ENCODE measurements around the gene PCDHGA10. TPM values are rescaled to one million over a fixed set of nuclear protein-coding genes. Genes with fewer than 3 reads are reported as not detected.
"Not testable (repeated sequence)": the region's sequence is repeated elsewhere in the genome, so short reads cannot be mapped to it uniquely, and the experiment has no call there.

The PCDHGA10 gene
- total RNA-seq, 4 donors from 2014 or later, result 4.1 to 8.0 (median 7.3) TPM

GRCh38 chr5:141369994-141370848, 42.6 kb upstream of the PCDHGA10 start, which contains the start of gene PCDHGB3:
TSS of gene PCDHGB3 (plus strand) at chr5:141370242. CDS start at chr5:141370395, 153 bp downstream.
- Histone ChIP-seq H3K27ac (no peak within 1 kb of the TSS), H3K27me3 (peaks cover 0 to 50% (median 0%) of the 10 kb centered on the region in 4 donors), H3K4me3 (peak within 1 kb of the TSS in 2 of 4 donors; percentile 28 to 47), H3K36me3 (no peaks in the 10 kb centered on the region), H3K9me3 (peaks cover 0 to 99% (median 85%) of the 10 kb centered on the region in 3 donors), H3K4me1 (no peaks in the 10 kb centered on the region)
- intact Hi-C loops (cut with DNase I), result no loop called here
- no peak for DNase-seq
- TF ChIP-seq POLR2A (IDR thresholded peaks at IDR 0.05), result no peak
- TF ChIP-seq, protein P1, sequence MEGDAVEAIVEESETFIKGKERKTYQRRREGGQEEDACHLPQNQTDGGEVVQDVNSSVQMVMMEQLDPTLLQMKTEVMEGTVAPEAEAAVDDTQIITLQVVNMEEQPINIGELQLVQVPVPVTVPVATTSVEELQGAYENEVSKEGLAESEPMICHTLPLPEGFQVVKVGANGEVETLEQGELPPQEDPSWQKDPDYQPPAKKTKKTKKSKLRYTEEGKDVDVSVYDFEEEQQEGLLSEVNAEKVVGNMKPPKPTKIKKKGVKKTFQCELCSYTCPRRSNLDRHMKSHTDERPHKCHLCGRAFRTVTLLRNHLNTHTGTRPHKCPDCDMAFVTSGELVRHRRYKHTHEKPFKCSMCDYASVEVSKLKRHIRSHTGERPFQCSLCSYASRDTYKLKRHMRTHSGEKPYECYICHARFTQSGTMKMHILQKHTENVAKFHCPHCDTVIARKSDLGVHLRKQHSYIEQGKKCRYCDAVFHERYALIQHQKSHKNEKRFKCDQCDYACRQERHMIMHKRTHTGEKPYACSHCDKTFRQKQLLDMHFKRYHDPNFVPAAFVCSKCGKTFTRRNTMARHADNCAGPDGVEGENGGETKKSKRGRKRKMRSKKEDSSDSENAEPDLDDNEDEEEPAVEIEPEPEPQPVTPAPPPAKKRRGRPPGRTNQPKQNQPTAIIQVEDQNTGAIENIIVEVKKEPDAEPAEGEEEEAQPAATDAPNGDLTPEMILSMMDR (IDR thresholded peaks at IDR 0.05), result peak in 1 of 6 experiments; percentile 31
- WGBS, 2 donors, result 23 to 32% methylated on average over 26 to 27 of the region's 32 CpGs

DNA sequence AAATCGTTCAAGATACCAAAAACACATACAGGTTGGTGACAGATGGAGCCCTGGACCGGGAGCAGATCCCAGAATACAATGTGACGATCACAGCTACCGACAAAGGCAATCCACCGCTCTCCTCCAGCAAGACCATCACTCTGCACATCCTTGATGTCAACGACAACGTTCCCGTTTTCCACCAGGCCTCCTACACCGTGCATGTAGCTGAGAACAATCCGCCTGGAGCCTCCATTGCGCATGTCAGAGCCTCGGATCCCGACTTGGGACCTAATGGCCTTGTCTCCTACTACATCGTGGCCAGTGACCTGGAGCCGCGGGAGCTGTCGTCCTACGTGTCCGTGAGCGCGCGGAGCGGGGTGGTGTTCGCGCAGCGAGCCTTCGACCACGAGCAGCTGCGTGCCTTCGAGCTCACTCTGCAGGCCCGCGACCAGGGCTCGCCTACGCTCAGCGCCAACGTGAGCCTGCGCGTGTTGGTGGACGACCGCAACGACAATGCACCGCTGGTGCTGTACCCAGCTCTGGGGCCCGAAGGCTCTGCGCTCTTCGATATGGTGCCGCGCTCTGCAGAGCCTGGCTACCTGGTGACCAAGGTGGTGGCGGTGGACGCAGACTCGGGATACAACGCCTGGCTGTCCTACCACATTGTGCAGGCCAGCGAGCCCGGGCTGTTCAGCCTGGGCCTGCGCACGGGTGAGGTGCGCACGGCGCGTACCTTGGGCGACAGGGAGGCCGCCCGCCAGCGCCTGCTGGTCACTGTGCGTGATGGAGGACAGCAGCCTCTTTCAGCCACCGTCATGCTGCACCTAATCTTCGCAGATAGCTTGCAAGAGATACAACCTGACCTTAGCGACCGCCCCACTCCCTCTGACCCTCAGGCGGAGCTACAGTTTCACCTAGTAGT, 41.0 kb upstream of the PCDHGA10 start:
- no peak for DNase-seq
- Histone ChIP-seq H3K36me3 (no peaks in the 10 kb centered on the region), H3K4me3 (peak overlapping the region in 1 of 4 donors; percentile 9), H3K27ac (no peak overlapping the region), H3K9me3 (peaks cover 0 to 98% (median 82%) of the 10 kb centered on the region in 3 donors), H3K27me3 (peaks cover 0 to 35% (median 0%) of the 10 kb centered on the region in 4 donors), H3K4me1 (no peaks in the 10 kb centered on the region)
- WGBS, 2 donors, result 35 to 59% methylated on average over 12 to 27 of the region's 69 CpGs
- intact Hi-C loops (cut with DNase I), result no loop called here
- TF ChIP-seq POLR2A (IDR thresholded peaks at IDR 0.05), result no peak
- TF ChIP-seq, protein P1 (IDR thresholded peaks at IDR 0.05), result no peak

DNA sequence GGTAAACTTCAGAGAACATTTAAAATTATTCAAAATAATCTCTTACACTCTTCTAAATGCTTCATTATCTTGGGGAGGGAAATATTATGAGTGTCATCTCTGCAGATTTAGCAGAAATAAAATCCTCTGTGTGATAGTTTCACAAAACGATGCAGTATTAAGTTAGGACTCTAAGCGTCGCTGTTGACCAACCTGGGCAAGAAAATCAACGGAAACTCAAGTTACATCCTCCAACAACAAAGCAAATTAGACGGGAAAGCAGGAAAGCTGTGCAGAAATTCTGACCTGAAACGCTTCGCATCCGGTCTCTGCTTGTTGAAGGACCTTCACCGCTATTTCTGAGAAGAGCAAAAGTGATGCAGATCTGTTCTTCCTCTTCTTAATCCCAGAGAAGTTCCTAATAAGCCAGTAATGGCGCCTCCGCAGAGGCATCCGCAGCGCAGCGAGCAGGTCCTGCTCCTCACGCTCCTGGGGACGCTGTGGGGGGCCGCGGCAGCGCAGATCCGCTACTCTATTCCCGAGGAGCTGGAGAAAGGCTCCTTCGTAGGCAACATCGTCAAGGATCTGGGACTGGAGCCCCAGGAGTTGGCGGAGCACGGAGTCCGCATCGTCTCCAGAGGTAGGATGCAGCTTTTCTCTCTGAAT, 39.0 kb upstream of the PCDHGA10 start, which contains the start of gene PCDHGA6:
TSS of gene PCDHGA6 (plus strand) at position 219 of the 645 bp plus-strand sequence. CDS start at position 412, 193 bp downstream.
- H3K27me3 ChIP-seq, result peaks cover 0 to 27% (median 0%) of the 10 kb centered on the region in 4 donors

GRCh38 chr5:141374627-141375026, 38.2 kb upstream of the PCDHGA10 start:
- Histone ChIP-seq H3K4me3 (peak overlapping the region in 1 of 4 donors; percentile 49), H3K27me3 (peaks cover 0 to 23% (median 0%) of the 10 kb centered on the region in 4 donors), H3K36me3 (no peaks in the 10 kb centered on the region), H3K27ac (no peak overlapping the region), H3K4me1 (no peaks in the 10 kb centered on the region), H3K9me3 (peaks cover 0 to 97% (median 85%) of the 10 kb centered on the region in 3 donors)
- TF ChIP-seq, protein P1 (IDR thresholded peaks at IDR 0.05), result no peak
- DNase-seq, result no peak
- intact Hi-C loops (cut with DNase I), result no loop called here
- 72 to 73% methylated on average over 14 of the region's 14 CpGs for WGBS, 2 donors

More for the DNA sequence above, 39.0 kb upstream of the PCDHGA10 start, which contains the start of gene PCDHGA6:
- no peaks in the 10 kb centered on the region for H3K36me3 ChIP-seq
- peaks cover 0 to 97% (median 89%) of the 10 kb centered on the region in 3 donors for H3K9me3 ChIP-seq
- intact Hi-C loops (cut with DNase I), result no loop called here
- 22 to 23% methylated on average over 9 to 11 of the region's 27 CpGs for WGBS, 2 donors
- no peak for TF ChIP-seq POLR2A (IDR thresholded peaks at IDR 0.05)
- TF ChIP-seq, protein P1 (IDR thresholded peaks at IDR 0.05), result peak in 1 of 6 experiments; percentile 31
- peak within 1 kb of the TSS in 2 of 4 donors; percentile 28 to 49 for H3K4me3 ChIP-seq
- H3K4me1 ChIP-seq, result no peaks in the 10 kb centered on the region
- DNase-seq, result no peak
- H3K27ac ChIP-seq, result no peak within 1 kb of the TSS

GRCh38 chr5:141375444-141376155, 37.2 kb upstream of the PCDHGA10 start:
- peaks cover 0 to 20% (median 0%) of the 10 kb centered on the region in 4 donors for H3K27me3 ChIP-seq
- H3K36me3 ChIP-seq; intact Hi-C loops (cut with DNase I); H3K4me1 ChIP-seq; H3K27ac ChIP-seq; DNase-seq; H3K4me3 ChIP-seq: not testable (repeated sequence)
- 48 to 50% methylated on average over 8 to 14 of the region's 48 CpGs for WGBS, 2 donors
- H3K9me3 ChIP-seq, result peaks cover 0 to 93% (median 76%) of the 10 kb centered on the region in 3 donors
